GM21723 (cell line): ENCODE results near the gene TGIF2.

Experiments
- ATAC-seq: cut with Tn5 transposase; IDR thresholded peaks from one replicate; pipeline ENCODE4 v1.9.1; 2021; ENCODE audit warnings: mild to moderate bottlenecking, moderate library complexity; ENCODE audit not compliant: unreplicated experiment

Gene TGIF2

DNA sequence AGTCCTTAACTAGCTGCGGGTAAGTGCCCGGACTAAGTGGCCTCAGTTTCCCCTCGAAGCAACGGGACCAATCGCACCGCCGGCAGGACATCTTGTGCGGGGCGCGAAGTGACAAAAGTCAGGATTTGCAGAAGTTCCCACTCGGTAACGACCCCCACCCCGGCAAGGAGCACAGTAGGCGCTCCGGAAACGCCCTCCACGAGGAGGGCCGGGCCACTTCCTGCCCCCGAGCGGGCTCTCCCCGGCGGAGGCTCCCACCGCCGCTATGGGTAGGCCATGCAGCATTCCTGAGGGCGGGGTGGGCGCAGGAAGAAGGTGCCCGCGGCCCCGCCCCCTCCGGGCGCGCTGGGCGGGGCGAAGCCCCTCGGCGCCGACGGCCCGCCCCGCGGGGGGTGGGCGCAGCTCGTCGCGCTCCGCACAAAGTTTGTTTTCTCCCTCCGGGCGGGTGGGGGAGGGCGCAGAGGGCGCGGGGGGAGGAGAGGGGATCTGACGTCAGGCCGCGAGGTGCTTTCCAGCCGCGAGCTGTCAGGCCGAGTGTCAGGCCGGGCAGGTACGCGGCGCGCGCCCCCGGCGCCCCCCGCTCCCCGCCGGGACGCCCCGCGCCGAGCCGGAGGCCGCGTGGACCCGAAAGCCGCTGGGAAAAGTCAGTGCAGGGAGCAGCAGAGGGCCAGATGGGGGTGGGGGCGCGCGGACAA lies at the start of gene TGIF2:
TSS of gene TGIF2 (plus strand) at position 495 of the 695 bp plus-strand sequence. CDS start 5,178 bp downstream, outside the sequence.
- peak; percentile 63 for ATAC-seq

DNA sequence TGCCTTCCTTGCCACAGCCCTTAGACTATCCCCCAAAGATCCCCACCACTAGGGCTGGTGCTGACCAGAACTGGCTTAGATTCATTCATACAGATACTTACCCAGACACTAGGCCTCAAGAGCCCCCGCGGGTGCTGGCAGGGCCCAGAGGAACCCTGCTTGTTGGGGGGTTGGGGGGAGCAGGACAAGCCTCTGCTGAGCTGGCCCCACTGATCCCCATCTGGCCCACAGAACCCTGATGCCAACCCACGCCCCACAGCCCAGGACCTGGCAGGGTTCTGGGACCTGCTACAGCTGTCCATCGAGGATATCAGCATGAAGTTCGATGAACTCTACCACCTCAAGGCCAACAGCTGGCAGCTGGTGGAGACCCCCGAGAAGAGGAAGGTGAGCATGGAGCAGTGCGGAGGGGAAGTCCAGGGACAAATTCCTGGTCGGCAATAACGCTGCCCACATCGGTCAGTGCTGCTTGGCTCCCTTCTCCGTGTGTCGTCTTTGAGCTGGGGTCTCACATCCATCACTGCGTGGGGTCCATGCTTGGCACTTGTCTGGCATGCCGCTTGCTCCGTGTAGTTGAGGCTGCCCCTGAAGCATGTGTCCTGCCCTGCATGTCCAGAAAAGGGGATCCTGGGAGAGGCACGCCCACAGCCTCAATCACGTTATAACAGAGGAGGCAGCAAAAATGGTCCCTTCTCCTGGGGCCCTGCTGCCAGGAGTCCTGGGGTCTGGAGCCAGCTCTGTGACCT lies 47.6 kb upstream of the TGIF2 start:
- ATAC-seq = no peak

DNA sequence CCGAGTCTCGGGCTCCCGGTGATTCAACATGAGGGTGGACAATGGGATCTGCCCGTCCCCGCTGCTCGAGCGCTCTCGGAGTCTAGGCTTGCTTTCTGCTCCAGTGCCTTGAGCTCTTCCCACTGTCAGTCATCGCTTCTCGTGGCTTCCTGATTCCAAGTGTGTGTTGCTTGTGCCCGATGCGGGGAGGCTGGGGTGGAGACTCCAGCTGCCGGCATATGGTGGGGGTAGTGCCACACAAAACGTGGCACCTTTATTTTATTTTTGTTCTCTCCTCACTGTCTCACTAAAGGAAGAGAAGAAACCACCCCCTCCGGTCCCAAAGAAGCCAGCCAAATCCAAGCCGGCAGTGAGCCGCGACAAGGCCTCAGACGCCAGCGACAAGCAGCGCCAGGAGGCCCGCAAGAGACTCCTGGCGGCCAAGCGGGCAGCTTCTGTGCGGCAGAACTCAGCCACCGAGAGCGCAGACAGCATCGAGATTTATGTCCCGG lies 46.8 kb upstream of the TGIF2 start:
- ATAC-seq = no peak

DNA sequence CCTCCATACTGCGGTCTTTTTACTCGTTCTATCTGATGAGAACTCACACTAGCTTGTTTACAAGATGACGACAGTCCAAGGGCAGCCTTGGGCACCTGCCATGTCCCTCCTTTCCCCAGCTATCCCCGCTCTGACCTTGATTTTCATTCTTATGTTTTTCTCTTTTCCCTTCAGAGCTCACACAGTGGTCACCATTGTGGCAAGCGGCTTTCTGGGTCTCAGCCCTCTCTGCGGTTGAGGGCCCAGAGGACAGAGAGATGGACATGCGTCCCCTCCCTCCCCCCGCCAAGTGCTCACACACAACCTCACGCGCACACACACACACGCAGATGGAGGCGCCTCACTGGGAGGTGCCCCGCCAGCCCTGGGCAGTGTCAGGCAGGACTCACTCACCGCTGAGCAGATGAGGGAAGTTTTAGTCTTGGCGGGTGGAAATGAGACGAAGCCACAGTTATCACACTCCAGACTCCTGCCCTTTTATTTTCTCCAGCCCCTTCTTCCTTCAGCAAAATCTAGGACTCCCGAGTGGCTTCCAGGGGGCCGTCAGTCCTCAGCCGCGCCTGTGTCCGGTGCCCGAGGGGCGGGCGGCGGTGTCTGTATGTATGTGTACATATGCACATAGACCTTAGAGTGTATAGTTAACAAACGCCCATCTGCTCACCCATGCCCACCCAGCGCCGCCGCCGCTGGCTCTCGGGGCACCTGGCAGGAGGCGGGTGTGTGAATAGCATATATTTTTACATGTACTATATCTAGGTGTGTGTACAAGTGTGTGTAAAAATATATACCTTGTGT lies 45.9 kb upstream of the TGIF2 start:
- ATAC-seq = no peak

DNA sequence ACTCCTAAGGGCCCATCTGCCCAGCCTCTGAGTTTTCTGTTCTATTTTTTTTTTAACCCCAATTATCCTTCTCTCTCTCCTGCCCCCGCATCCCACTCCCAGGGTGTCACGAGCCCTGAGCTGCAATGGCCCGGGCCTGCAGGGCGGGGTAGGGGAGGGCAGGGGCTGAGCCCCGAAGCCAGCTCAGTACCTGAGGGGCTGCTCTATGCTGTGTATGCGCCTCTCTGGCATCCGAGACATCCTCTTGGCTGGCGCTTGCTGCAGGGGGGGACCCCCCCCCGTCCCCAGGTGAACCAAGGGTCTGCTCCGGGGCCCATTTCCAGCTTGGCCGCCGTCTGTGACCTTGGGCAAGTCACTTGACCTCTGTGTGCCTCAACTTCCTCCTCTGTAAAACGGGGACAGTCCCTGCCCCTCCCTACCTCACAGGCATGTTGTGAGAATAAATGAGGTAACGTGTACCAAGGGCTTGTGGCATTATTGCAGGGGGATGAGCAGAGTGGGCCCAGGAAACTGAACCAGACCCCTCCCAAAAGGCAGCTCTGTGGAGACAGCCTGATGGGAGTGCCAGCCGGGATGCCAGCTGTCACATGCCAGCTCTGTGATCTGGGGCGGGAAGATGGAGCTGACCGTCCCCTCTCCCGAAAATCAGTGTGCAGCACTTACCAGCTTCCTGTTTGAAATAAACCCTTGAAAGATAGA lies 45.1 kb upstream of the TGIF2 start:
- ATAC-seq = no peak

DNA sequence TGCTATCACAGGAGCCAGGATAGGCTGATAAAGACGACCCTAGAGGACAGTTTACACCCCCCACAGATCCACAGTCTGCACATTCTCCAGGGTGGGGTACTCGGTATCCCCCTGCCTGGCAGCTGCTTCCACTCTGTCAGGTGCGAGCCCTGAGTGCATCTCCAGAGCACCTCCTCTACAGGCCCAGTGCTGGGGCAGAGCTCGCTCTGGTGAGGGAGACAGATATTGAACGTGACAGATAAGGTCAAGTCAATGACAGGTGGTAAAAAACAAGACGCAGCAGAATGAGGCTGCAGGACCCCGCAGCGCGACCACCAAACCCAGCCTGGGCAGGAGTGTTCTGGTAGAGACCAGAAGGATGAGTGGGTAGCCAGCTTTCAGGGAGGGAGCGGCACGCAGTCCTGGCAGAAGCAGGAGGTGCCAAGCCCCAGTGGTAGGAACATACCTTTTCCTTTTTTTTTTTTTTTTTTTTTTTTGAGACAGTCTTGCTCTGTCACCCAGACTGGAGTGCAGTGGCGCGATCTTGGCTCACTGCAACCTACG lies 44.5 kb upstream of the TGIF2 start:
- no peak for ATAC-seq

DNA sequence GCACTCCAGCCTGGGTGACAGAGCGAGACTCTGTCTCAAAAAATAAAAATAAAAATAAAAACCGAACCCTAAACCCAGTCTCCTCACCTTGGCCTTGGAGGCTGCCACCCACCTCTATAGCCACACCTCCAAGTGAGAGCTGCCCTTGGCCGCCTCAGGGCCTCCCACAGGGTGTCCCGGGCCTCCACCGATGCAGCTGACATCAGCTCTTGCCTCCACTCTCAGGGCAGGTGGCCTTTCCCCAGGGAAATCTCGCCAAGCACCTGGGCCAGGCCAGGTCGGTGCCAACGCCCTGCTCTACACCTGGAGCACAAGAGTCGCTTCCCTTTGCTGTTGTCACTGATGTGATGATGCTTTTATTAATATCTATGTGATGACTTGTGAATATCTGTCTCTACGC lies 41.0 kb upstream of the TGIF2 start:
- no peak for ATAC-seq

DNA sequence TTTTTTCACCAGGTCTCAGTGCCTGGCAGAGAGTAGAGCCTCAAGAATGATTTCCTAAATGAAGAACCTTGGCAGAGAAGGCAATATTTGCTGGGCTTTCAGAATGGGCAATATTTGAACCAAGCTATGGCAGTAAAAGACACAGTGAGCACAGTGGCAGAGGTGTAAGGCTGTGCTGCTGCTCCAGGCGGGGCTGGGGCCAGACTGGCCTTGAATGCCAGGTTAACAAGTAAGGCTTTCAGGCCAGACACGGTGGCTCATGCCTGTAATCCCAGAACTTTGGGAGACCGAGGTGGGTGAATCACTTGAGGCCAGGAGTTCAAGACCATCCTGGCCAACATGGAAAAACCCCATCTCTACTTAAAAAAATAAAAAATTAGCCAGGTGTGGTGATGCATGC lies 40.6 kb upstream of the TGIF2 start:
- no peak for ATAC-seq

DNA sequence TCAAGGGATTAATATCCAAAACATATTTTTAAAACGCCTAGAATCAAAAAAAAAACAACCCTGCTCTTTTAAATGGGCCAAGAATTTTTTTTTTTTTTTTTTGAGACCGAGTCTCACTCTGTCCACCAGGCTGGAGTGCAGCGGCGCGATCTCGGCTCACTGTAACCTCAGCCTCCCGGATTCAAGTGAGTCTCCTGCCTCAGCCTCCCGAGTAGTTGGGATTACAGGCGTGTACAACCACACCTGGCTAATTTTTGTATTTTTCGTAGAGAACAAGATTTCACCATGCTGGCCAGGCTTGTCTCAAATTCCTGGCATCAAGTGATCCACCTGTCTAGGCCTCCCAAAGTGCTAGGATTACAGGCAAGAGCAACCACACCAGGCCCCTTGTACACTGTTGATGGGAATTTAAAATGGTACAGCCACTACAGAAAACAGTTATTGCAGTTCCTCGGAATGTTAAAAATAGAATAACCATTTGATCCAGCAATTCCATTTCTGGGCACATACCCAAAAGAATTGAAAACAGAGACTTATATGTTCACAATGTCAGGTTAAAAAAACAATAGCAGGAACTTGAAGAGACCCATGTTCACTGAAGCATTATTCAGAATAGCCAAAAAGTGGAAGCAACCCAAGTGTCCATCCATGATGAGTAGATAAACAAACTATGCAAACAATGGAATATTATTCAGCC lies 35.2 kb upstream of the TGIF2 start:
- no peak for ATAC-seq

DNA sequence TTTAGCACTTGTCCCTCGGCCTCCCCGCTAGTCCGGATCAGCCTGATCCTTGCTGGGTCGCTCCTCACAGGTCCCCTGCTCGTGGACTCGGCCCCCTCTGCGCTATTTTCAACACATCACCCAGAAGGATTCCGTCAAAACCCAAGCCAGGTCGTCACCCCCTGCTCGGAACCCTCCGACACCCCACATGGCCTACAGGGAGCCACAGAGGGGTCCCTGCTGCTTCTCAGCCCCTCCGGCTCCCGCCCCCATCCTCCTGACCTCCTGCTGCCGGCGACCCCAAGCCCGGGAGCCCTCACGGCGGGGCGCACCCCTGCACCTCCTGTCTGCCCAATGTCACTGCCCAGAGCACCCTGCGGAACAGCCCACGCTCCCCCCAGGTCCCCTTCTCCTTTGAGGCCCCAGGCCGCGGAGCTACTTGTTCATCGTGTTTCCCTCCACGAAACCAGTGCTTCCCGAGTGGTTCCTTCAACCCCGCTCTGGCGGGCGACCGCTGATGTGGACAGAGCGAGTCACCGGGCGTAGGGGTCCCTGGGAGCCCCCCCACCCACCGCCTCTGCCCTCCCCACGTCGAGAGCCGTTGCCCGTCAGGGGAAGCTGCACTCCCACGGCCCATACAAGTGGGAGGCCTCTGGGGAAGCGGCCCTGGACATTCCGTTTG lies 32.7 kb upstream of the TGIF2 start:
- no peak for ATAC-seq

DNA sequence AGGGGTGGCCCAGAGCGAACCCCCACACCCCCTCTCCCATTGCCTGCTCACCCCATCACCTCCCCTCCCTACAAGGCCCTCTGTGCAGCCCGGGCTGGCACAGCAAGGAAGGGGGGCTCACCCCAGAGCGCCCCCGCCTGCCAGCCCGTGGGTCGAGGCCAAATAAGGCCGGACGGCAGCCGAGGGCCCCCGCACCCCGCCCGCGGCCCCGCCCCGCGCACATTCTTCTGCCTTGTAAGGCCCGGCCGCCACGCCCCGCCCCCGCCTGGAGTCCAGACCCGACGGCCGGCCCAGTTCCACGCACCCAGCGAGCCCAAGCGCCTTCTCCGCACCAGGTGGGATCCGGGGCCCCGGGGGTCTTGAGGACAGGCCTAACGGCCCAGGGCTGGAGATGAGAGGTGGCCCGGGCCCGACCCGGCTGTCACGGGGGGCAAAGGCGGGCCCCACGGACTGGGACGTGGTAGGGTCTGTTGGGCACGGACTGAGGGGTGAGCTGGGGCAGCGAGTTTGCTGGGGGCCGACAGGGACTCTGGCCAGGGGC lies 32.1 kb upstream of the TGIF2 start, which contains the start of gene MYL9:
TSS of gene MYL9 (plus strand) at position 293 of the 541 bp plus-strand sequence. CDS start 3,366 bp downstream, outside the sequence.
- no peak for ATAC-seq

DNA sequence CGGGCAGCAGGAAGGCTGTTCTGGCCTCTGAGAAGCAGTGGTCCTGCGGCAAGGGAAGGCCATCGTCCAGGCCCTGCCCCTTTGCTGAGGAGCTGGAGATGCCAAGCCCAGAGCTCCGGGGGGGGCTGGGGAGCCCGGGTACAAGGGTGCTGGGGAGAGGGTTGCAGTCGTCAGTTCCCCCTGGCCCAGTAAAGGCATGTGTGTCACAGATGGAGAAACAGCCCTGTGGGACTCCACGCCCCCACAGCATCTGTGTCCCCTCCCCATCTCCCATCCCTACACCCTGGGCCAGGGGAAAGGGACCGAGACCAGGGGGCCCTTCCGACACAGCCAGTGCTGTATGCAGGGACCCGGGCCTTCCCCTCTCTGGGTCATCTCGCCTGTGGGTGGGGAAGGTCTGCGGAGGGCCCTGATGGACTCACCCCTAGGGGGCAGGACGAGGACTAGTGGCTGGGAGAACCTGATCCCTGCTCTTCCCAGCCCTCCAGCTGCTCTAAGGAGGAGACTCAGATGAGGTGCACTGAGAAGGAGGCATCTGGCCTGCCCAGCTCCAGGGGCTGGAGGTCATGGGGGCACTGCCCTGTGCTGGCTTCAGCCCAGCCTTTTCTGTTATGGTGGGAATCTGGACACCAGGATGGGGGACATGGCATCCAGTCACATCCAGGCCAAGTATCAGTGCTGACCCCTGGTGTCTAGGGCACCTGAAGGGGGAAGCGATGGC lies 31.5 kb upstream of the TGIF2 start:
- ATAC-seq = no peak

DNA sequence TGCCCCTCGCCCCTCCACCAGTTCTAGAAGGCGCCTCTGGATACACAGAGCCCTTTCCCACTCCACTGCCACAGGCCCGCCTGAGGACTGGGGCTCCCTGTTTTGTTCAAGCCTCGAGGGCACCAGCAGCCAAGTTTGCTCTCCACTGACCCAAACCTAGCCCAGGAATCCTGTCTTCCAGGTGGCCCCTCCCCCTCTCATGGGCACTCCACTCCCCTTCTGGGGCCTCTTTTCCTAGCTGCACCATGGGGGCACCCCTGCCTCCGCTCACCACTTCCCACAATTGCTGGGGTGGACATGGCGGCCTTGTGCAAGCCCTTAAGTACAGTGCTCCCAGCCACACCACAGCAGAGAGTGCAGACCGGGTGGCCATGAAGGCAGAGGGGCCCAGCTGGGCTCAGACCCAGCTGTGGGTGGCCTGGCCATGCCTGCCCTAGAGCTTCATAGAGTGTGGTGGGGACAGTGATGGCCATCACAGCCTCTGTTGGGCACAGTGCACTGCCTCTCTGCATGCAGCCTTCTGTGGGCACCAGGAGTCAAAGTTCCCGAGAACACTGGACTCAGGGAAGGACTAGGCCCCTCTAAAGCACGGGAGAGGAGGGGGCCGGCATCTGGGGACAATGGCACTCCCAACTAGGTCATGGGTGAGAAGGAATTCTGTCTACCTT lies 30.7 kb upstream of the TGIF2 start:
- ATAC-seq = no peak

DNA sequence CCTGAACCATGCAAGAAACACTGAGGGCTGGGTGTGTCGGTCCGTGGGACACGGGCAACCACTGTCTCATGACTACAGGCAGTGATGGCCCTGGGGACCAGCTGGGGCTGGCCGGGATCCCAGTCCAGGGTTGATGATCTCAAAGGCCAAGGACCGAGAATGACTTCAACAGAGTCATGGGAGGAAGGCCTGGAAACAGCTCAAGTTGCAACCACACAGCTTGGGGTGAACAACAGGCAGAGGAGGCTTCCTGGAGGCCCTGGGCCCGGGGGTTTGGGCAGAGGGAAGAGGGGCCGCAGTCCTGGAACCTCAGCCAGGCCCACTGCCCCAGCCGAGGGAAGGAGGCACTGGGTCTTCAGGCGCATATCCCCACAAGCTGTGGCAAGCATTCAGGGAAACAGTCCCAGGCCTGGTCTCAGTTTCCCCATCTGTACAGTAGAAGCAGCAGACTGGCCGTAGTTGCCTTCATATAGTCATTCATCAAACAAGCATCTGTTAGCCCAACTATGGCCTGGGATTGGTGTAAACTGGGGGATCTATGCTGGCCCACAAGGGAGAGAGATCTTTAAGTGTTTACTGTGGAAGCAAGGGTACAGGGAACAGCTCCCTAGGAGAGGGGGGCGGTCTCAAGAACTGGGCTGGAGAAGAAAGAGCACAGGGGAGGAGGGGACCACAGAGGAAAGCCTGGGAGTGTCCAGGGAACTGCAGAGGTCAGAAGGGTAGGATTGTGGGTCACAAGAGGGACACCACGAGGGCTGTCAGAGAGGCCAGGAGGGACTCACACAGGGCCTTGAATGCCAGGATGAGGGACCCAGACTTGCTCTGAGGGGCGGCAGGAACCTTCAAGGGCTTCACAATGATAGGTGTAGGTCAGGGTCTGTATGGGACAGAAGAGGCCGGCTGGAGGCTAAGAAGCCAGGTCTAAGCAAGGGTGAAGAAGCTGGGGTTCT lies 29.9 kb upstream of the TGIF2 start:
- ATAC-seq = no peak

DNA sequence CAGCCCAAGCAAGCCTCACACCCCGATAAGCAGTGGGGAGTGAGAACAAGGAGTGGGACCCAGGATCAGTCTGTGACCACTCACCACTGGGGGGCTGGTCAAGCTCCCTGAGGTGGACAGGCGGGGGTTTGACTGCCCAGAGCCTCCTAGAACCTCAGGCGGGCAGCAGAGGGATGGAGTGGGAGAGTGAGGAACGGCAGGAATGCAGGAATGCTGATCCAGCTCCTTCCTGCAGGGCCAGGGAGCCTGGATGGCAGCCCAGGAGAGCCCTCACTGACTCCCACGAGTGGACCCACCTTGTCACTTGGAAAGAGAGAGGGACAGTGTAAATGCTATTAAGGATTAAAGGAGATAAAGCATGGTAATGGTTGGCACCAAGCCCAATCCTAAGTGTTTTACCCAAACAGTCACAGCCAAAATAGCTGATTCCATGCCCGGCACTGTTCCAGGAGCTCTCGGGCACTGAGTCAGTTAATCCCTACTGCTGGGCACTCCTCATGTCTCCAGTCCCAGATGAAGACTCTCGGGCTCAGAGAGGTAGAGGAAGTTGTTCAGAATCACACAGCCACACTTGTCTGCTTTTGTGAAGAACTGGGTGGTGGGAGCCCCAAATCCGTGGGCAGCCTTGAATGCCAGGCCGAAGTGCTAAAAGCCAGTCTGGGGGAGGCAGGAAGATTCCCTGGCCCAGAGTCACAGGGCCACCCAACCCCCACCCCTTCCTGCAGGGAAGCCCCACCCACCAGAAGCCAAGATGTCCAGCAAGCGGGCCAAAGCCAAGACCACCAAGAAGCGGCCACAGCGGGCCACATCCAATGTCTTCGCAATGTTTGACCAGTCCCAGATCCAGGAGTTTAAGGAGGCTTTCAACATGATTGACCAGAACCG lies 29.0 kb upstream of the TGIF2 start:
- no peak for ATAC-seq
